Measurements from ENCODE around the gene PXDN. TPM values are rescaled to one million over a fixed set of nuclear protein-coding genes. Genes with fewer than 3 reads are reported as not detected.

Gene PXDN
- total and polyA plus RNA-seq, 4 donors, result 10.6 to 109 (median 81.7) TPM

GRCh38 chr2:1621501-1621900 lies 122.8 kb downstream of the PXDN start:
- Histone ChIP-seq H3K27me3 (ENCODE audit: control insufficient read depth in 1 of 2, insufficient read depth in 2 of 2, low read length in 1 of 2) (no peaks in the 10 kb centered on the region), H3K4me1 (ENCODE audit: control insufficient read depth in 1 of 2, insufficient read depth in 2 of 2, low read length in 2 of 2) (no peaks in the 10 kb centered on the region), H3K27ac (ENCODE audit: low read depth in 1 of 2, low read length in 2 of 2) (no peak overlapping the region), H3K4me3 (ENCODE audit: low read length in 2 of 2) (no peak overlapping the region), H3K36me3 (ENCODE audit: control insufficient read depth in 1 of 2, insufficient read depth in 2 of 2, low read length in 1 of 2) (no peaks in the 10 kb centered on the region), H3K9me3 (ENCODE audit: control insufficient read depth, low read length) (no peaks in the 10 kb centered on the region)
- 97% methylated on average over 13 of the region's 13 CpGs for WGBS, 2 donors
- DNase-seq (peak in 1 of 2 donors; percentile 6), ATAC-seq (ENCODE audit: low FRiP score) (no peak)
- intact Hi-C loops (cut with DNase I), result no loop called here

- no peak overlapping the region for H3K27ac ChIP-seq (ENCODE audit: low read depth in 1 of 2, low read length in 2 of 2)
- ATAC-seq (ENCODE audit: low FRiP score) (no peak), DNase-seq (peak in 1 of 2 donors; percentile 15)
- intact Hi-C loops (cut with DNase I), result no loop called here
- no peaks in the 10 kb centered on the region for H3K27me3 ChIP-seq (ENCODE audit: control insufficient read depth in 1 of 2, insufficient read depth in 2 of 2, low read length in 1 of 2)
- 93 to 94% methylated on average over 11 of the region's 11 CpGs for WGBS, 2 donors
- H3K4me1 ChIP-seq (ENCODE audit: control insufficient read depth in 1 of 2, insufficient read depth in 2 of 2, low read length in 2 of 2), result no peaks in the 10 kb centered on the region
- no peaks in the 10 kb centered on the region for H3K36me3 ChIP-seq (ENCODE audit: control insufficient read depth in 1 of 2, insufficient read depth in 2 of 2, low read length in 1 of 2)
- H3K4me3 ChIP-seq (ENCODE audit: low read length in 2 of 2), result no peak overlapping the region
- no peaks in the 10 kb centered on the region for H3K9me3 ChIP-seq (ENCODE audit: control insufficient read depth, low read length)
Measured at GRCh38 chr2:1621041-1621440, 123.3 kb downstream of the PXDN start.

GRCh38 chr2:1620081-1620480 lies 124.2 kb downstream of the PXDN start:
- Histone ChIP-seq H3K27me3 (ENCODE audit: control insufficient read depth in 1 of 2, insufficient read depth in 2 of 2, low read length in 1 of 2) (no peaks in the 10 kb centered on the region), H3K9me3 (ENCODE audit: control insufficient read depth, low read length) (no peaks in the 10 kb centered on the region), H3K27ac (ENCODE audit: low read depth in 1 of 2, low read length in 2 of 2) (no peak overlapping the region), H3K36me3 (ENCODE audit: control insufficient read depth in 1 of 2, insufficient read depth in 2 of 2, low read length in 1 of 2) (no peaks in the 10 kb centered on the region), H3K4me1 (ENCODE audit: control insufficient read depth in 1 of 2, insufficient read depth in 2 of 2, low read length in 2 of 2) (no peaks in the 10 kb centered on the region), H3K4me3 (ENCODE audit: low read length in 2 of 2) (no peak overlapping the region)
- peak in 1 of 2 donors; percentile 17 for DNase-seq
- ATAC-seq (ENCODE audit: low FRiP score), result no peak
- whole genome bisulfite sequencing, 2 donors, result 94 to 95% methylated on average over 11 of the region's 11 CpGs
- intact Hi-C loops (cut with DNase I), result no loop called here

GRCh38 chr2:1619556-1619955 lies 124.8 kb downstream of the PXDN start:
- Histone ChIP-seq H3K9me3 (ENCODE audit: control insufficient read depth, low read length) (no peaks in the 10 kb centered on the region), H3K27me3 (ENCODE audit: control insufficient read depth in 1 of 2, insufficient read depth in 2 of 2, low read length in 1 of 2) (no peaks in the 10 kb centered on the region), H3K27ac (ENCODE audit: low read depth in 1 of 2, low read length in 2 of 2) (no peak overlapping the region), H3K4me3 (ENCODE audit: low read length in 2 of 2) (no peak overlapping the region), H3K4me1 (ENCODE audit: control insufficient read depth in 1 of 2, insufficient read depth in 2 of 2, low read length in 2 of 2) (no peaks in the 10 kb centered on the region), H3K36me3 (ENCODE audit: control insufficient read depth in 1 of 2, insufficient read depth in 2 of 2, low read length in 1 of 2) (no peaks in the 10 kb centered on the region)
- 71 to 83% methylated on average over 9 of the region's 10 CpGs for WGBS, 2 donors
- no peak for ATAC-seq (ENCODE audit: low FRiP score)
- peak in 1 of 2 donors; percentile 6 for DNase-seq
- intact Hi-C loops (cut with DNase I), result no loop called here

GRCh38 chr2:1618974-1619373 lies 125.3 kb downstream of the PXDN start:
- no peaks in the 10 kb centered on the region for H3K9me3 ChIP-seq (ENCODE audit: control insufficient read depth, low read length)
- ATAC-seq (ENCODE audit: low FRiP score), result no peak
- no peaks in the 10 kb centered on the region for H3K36me3 ChIP-seq (ENCODE audit: control insufficient read depth in 1 of 2, insufficient read depth in 2 of 2, low read length in 1 of 2)
- no peak overlapping the region for H3K4me3 ChIP-seq (ENCODE audit: low read length in 2 of 2)
- 83 to 100% methylated on average over 1 to 3 of the region's 3 CpGs for WGBS, 2 donors
- H3K27me3 ChIP-seq (ENCODE audit: control insufficient read depth in 1 of 2, insufficient read depth in 2 of 2, low read length in 1 of 2), result no peaks in the 10 kb centered on the region
- H3K27ac ChIP-seq (ENCODE audit: low read depth in 1 of 2, low read length in 2 of 2), result no peak overlapping the region
- DNase-seq, result no peak
- intact Hi-C loops (cut with DNase I), result no loop called here
- no peaks in the 10 kb centered on the region for H3K4me1 ChIP-seq (ENCODE audit: control insufficient read depth in 1 of 2, insufficient read depth in 2 of 2, low read length in 2 of 2)

GRCh38 chr2:1618191-1618961 lies 125.9 kb downstream of the PXDN start:
- Histone ChIP-seq H3K36me3 (ENCODE audit: control insufficient read depth in 1 of 2, insufficient read depth in 2 of 2, low read length in 1 of 2) (no peaks in the 10 kb centered on the region), H3K27me3 (ENCODE audit: control insufficient read depth in 1 of 2, insufficient read depth in 2 of 2, low read length in 1 of 2) (no peaks in the 10 kb centered on the region), H3K4me1 (ENCODE audit: control insufficient read depth in 1 of 2, insufficient read depth in 2 of 2, low read length in 2 of 2) (no peaks in the 10 kb centered on the region), H3K4me3 (ENCODE audit: low read length in 2 of 2) (no peak overlapping the region), H3K9me3 (ENCODE audit: control insufficient read depth, low read length) (no peaks in the 10 kb centered on the region), H3K27ac (ENCODE audit: low read depth in 1 of 2, low read length in 2 of 2) (no peak overlapping the region)
- intact Hi-C loops (cut with DNase I), result no loop called here
- no peak for ATAC-seq (ENCODE audit: low FRiP score)
- DNase-seq, result peak in 1 of 2 donors; percentile 28
- WGBS, 2 donors, result 93 to 94% methylated on average over 20 of the region's 20 CpGs

GRCh38 chr2:1617425-1618021 lies 126.8 kb downstream of the PXDN start:
- peak; percentile 27 to 57 for DNase-seq
- H3K4me3 ChIP-seq (ENCODE audit: low read length in 2 of 2), result no peak overlapping the region
- H3K27ac ChIP-seq (ENCODE audit: low read depth in 1 of 2, low read length in 2 of 2), result no peak overlapping the region
- ATAC-seq (ENCODE audit: low FRiP score), result no peak
- H3K4me1 ChIP-seq (ENCODE audit: control insufficient read depth in 1 of 2, insufficient read depth in 2 of 2, low read length in 2 of 2), result no peaks in the 10 kb centered on the region
- 91 to 94% methylated on average over 11 of the region's 11 CpGs for WGBS, 2 donors
- no peaks in the 10 kb centered on the region for H3K27me3 ChIP-seq (ENCODE audit: control insufficient read depth in 1 of 2, insufficient read depth in 2 of 2, low read length in 1 of 2)
- H3K36me3 ChIP-seq (ENCODE audit: control insufficient read depth in 1 of 2, insufficient read depth in 2 of 2, low read length in 1 of 2), result no peaks in the 10 kb centered on the region
- no peaks in the 10 kb centered on the region for H3K9me3 ChIP-seq (ENCODE audit: control insufficient read depth, low read length)
- intact Hi-C loops (cut with DNase I), result no loop called here

GRCh38 chr2:1614564-1614963 lies 129.8 kb downstream of the PXDN start:
- WGBS, 2 donors, result 75 to 76% methylated on average over 10 of the region's 10 CpGs
- H3K27me3 ChIP-seq (ENCODE audit: control insufficient read depth in 1 of 2, insufficient read depth in 2 of 2, low read length in 1 of 2), result no peaks in the 10 kb centered on the region
- no peaks in the 10 kb centered on the region for H3K9me3 ChIP-seq (ENCODE audit: control insufficient read depth, low read length)
- H3K4me1 ChIP-seq (ENCODE audit: control insufficient read depth in 1 of 2, insufficient read depth in 2 of 2, low read length in 2 of 2), result no peaks in the 10 kb centered on the region
- H3K4me3 ChIP-seq (ENCODE audit: low read length in 2 of 2), result no peak overlapping the region
- H3K27ac ChIP-seq (ENCODE audit: low read depth in 1 of 2, low read length in 2 of 2), result no peak overlapping the region
- intact Hi-C loops (cut with DNase I), result no loop called here
- H3K36me3 ChIP-seq (ENCODE audit: control insufficient read depth in 1 of 2, insufficient read depth in 2 of 2, low read length in 1 of 2), result no peaks in the 10 kb centered on the region
- DNase-seq, result peak in 1 of 2 donors; percentile 21
- ATAC-seq (ENCODE audit: low FRiP score), result no peak
